Measurements from ENCODE around the gene UBAC2.
"Not testable (repeated sequence)": the region's sequence is repeated elsewhere in the genome, so short reads cannot be mapped to it uniquely, and the experiment has no call there.

DNA sequence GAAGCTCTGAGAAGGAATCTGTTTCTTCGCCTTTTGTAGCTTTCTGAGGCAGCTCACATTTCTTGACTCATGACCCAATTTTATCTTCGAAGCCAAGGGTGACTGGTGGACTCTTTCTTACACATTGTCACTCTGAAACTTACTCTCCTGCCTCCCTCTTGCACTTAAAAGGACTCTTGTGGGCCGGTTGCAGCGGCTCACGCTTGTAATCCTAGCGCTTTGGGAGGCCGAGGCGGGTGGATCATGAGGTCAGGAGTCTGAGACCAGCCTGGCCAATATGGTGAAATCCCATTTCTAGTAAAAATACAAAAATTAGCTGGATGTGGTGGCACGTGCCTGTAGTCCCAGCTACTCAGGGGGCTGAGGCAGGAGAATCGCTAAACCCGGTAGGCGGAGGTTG, 29.9 kb downstream of the UBAC2 start:
- TF ChIP-seq CTCF (IDR thresholded peaks at IDR 0.05; ENCODE audit: control extremely low read depth in 1 of 3, insufficient read depth in 1 of 3, low read depth in 1 of 3, low read length in 3 of 3); POLR2A (IDR thresholded peaks at IDR 0.05; ENCODE audit: control extremely low read depth in 1 of 2, low read depth in 2 of 2, low read length in 2 of 2): not testable (repeated sequence)
